Heart left ventricle (tissue), 13 donors: Measurements from ENCODE around the gene STUM.

Experiments used
- CTCF ChIP-seq, 12 donors: fragments of 200-600 bp; sonication (generic) in 4 of 12; IDR thresholded peaks; one replicate each; pipeline versions ENCODE4 v1.5.0 to v1.8.0; 2018 to 2022; ENCODE audit warnings: antibody characterized with exemption in 12 of 12, mild to moderate bottlenecking in 5 of 12
- POLR2A ChIP-seq, 2 donors: fragments of 450-650 bp; IDR thresholded peaks; one replicate each; pipeline ENCODE4 v1.6.1; 2017; ENCODE audit warnings: antibody characterized with exemption in 2 of 2, mild to moderate bottlenecking in 2 of 2, moderate library complexity in 2 of 2
- donor health status: ischemic (EF 13 %, LVEDD 7.1; RV severe dilation, severe dysfunction).
- donor health status: DM: no; HTN: yes; CAD: no.
- donor health status: DM: no; HTN: no; CAD: no.
- donor health status: ischemic (EF 25% LVEDD 6.9; RV normal size, moderate dysfunction).
- donor health status: ischemic (EF 25% LVEDD 5.7; RV mildly dilated, moderate dysfunction).
- donor health status: ischemic (EF 35%, LVEDD 5.7; RV mildly dilated, moderate dysfunction).
- donor health status: nonischemic (EF 11% LVEDD 7.7; RV severe dilation, severe dysfunction).
- donor health status: DM: yes; HTN: yes; CAD: no.
- donor health status: PGD.
- donor health status: ischemic (EF 29% LVEDD 5.4; RV normal size, mild dysfunction).
- donor health status: nonischemic (EF 23%, LVEDD 6.1; RV moderate dilation, normal function).

- TF ChIP-seq CTCF (IDR thresholded peaks at IDR 0.05) (peak in 1 of 12 donors; percentile 12), POLR2A (IDR thresholded peaks at IDR 0.05) (no peak)
Observed at GRCh38 chr1:226569879-226570547, 21.4 kb downstream of the STUM start.
